PFSK-1 (cell line): ENCODE results near the gene CELF1.

Source experiments
- POLR2AphosphoS5 ChIP-seq: IDR thresholded peaks from 2 replicates; pipeline ENCODE4 v1.6.1; 2012; ENCODE audit warnings: low read depth, mild to moderate bottlenecking, control low read depth, low read length, moderate library complexity
- SIN3A ChIP-seq: IDR thresholded peaks from 2 replicates; pipeline ENCODE4 v1.6.1; 2012; ENCODE audit warnings: mild to moderate bottlenecking, low read length, moderate library complexity, borderline replicate concordance; ENCODE audit not compliant: insufficient read depth
- TAF1 ChIP-seq: IDR thresholded peaks from 2 replicates; pipeline ENCODE4 v1.6.1; 2012; ENCODE audit warnings: low read length, control low read depth, borderline replicate concordance; ENCODE audit not compliant: insufficient read depth

DNA sequence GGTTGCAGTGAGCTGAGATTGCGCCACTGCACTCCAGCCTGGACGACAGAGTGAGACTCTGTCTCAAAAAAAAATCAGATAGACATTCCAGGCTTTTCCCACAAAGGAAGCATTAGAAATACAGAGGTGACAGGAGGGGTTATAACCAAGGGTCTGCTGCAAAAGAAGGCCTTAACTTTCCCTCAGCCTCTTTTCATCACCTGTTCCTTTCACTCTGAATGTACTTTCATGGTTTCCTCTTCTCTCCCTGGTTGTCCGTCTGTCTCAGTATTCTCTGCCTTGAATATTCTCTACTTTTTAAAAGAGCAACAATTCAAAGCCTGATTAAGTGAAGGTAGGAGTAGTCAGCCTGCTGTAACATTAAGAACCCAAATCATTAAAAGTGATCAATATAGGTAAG lies 50.2 kb downstream of the CELF1 start:
- TF ChIP-seq SIN3A, result no peak
- no peak for TF ChIP-seq TAF1
- TF ChIP-seq POLR2AphosphoS5, result no peak
